HFFc6 (cell line): Measurements from ENCODE around the gene ORAI2. TPM values are rescaled to one million over a fixed set of nuclear protein-coding genes. Genes with fewer than 3 reads are reported as not detected.

ENCODE experiments used
- DNase-seq: peaks from one replicate; pipeline ENCODE4 v3.0.0-alpha.2; 2018
- H3K27ac Mint-ChIP-seq: 2 replicates; pipeline ENCODE4 v1.8.0; 2020; ENCODE audit warnings: mild to moderate bottlenecking, mixed read lengths
- H3K27me3 Mint-ChIP-seq: 2 replicates; pipeline ENCODE4 v1.8.0; 2021; ENCODE audit warnings: mild to moderate bottlenecking, moderate library complexity, mixed read lengths; ENCODE audit not compliant: insufficient read depth
- H3K36me3 Mint-ChIP-seq: 2 replicates; pipeline ENCODE4 v1.8.0; 2021; ENCODE audit warnings: low read depth, mixed read lengths
- H3K4me1 Mint-ChIP-seq: 2 replicates; pipeline ENCODE4 v1.8.0; 2020; ENCODE audit warnings: low read depth, mixed read lengths
- H3K4me3 Mint-ChIP-seq: 2 replicates; pipeline ENCODE4 v1.8.0; 2020; ENCODE audit warnings: mild to moderate bottlenecking, moderate library complexity, mixed read lengths
- H3K9me3 Mint-ChIP-seq: 2 replicates; pipeline ENCODE4 v1.8.0; 2020; ENCODE audit warnings: mild to moderate bottlenecking, mixed read lengths
- total RNA-seq, 6 experiments: library from RNA; stranded (reverse); fragmentation: NEBNext Ultra II Directional; extraction: Animal tissue kit (Norgen Biotek cat#: 25700); gene quantifications; 2 replicates in 1 of 6; 3 replicates in 5 of 6; pipeline ENCODE4 v1.2.3, GENCODE V29; 2021
- TF ChIP-seq, protein P1 (sequence below): fragments of 200-600 bp; sonication (generic); IDR thresholded peaks from 2 replicates; pipeline ENCODE4 v1.5.0; 2021; ENCODE audit warnings: antibody characterized with exemption, mild to moderate bottlenecking

ORAI2 gene
- total RNA-seq, 6 experiments from 2014 or later, result 49.4 to 72.5 (median 54.9) TPM

DNA sequence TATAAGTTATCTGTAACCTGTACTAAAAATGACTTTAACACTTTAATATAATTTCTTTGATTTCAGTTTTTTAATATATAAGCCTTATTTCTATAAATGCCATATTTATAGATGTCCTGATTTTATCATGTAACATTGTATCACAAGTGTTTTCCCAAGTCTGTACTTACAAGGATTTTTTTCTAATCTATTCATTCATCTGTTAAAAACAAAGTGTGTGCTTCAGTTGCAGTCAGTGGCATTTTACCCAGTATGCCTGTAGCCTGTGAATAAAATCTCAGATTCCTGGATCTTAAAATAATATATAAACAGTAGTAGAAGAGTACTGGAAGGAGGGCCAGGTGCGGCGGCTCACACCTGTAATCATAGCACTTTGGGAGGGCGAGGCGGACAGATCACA is 19.8 kb upstream of the ORAI2 start:
- no peak overlapping the region for H3K4me3 Mint-ChIP-seq
- peaks cover 2% of the 10 kb centered on the region; the same call in 1 of the 2 replicates for H3K27me3 Mint-ChIP-seq
- H3K27ac Mint-ChIP-seq, result no peak overlapping the region
- H3K36me3 Mint-ChIP-seq, result peaks cover 24% of the 10 kb centered on the region
- no peaks in the 10 kb centered on the region for H3K4me1 Mint-ChIP-seq
- TF ChIP-seq, protein P1, sequence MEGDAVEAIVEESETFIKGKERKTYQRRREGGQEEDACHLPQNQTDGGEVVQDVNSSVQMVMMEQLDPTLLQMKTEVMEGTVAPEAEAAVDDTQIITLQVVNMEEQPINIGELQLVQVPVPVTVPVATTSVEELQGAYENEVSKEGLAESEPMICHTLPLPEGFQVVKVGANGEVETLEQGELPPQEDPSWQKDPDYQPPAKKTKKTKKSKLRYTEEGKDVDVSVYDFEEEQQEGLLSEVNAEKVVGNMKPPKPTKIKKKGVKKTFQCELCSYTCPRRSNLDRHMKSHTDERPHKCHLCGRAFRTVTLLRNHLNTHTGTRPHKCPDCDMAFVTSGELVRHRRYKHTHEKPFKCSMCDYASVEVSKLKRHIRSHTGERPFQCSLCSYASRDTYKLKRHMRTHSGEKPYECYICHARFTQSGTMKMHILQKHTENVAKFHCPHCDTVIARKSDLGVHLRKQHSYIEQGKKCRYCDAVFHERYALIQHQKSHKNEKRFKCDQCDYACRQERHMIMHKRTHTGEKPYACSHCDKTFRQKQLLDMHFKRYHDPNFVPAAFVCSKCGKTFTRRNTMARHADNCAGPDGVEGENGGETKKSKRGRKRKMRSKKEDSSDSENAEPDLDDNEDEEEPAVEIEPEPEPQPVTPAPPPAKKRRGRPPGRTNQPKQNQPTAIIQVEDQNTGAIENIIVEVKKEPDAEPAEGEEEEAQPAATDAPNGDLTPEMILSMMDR, result no peak
- no peak for DNase-seq
- no peaks in the 10 kb centered on the region for H3K9me3 Mint-ChIP-seq

DNA sequence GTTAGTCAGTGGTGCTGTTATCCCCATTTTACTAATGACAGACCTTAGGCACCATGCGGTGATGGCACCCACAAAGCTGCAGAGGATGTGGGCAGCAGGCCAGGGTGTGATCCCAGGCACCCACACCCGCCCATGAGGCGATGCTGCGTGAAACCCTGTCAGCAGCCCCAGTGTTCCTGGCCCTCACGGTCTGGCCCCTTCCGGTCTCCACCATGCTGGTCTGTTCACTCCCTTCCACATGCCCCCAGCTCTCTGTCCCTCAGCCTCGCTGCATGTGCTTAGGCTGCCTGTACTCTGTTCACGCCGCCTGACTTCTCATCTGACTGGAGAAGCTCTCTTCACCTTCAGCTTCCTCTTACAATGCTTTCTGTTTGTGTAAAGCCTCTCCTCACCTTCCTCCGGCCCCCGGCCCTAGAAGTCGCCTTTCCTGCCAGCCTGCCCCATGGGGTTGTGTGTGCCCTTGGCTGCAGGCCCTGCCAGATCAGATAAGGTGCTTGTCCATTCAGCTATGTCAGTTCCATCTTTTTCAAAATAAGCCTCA is 17.6 kb upstream of the ORAI2 start:
- H3K9me3 Mint-ChIP-seq, result no peaks in the 10 kb centered on the region
- no peaks in the 10 kb centered on the region for H3K4me1 Mint-ChIP-seq
- no peak for DNase-seq
- H3K27ac Mint-ChIP-seq, result no peak overlapping the region
- H3K27me3 Mint-ChIP-seq, result peaks cover 3% of the 10 kb centered on the region; the same call in 1 of the 2 replicates
- peaks cover 16% of the 10 kb centered on the region for H3K36me3 Mint-ChIP-seq
- no peak overlapping the region for H3K4me3 Mint-ChIP-seq
- TF ChIP-seq, protein P1, result no peak

DNA sequence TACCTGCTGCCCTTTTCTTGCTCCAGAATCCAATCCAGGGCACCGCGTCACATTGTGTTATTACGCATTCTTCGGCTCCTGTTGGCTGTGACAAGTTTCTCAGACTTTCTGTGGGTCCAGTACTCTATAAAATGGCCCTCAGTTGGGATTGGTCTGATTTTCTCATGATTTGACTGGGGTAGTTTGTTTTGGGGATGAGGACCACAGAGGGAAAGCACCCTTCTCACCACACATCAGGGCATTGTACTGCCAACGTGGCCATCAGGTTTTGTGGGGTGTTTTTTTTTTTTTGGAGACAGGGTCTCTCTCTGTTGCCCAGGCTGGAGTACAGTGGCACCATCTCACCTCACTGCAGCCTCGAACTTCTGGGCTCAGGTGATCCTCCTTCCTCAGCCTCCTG is 17.0 kb upstream of the ORAI2 start:
- no peak overlapping the region for H3K27ac Mint-ChIP-seq
- no peak for DNase-seq
- H3K4me1 Mint-ChIP-seq, result no peaks in the 10 kb centered on the region
- peaks cover 18% of the 10 kb centered on the region for H3K36me3 Mint-ChIP-seq
- no peak overlapping the region for H3K4me3 Mint-ChIP-seq
- H3K27me3 Mint-ChIP-seq, result peaks cover 3% of the 10 kb centered on the region; the same call in 1 of the 2 replicates
- TF ChIP-seq, protein P1, result no peak
- H3K9me3 Mint-ChIP-seq, result no peaks in the 10 kb centered on the region

DNA sequence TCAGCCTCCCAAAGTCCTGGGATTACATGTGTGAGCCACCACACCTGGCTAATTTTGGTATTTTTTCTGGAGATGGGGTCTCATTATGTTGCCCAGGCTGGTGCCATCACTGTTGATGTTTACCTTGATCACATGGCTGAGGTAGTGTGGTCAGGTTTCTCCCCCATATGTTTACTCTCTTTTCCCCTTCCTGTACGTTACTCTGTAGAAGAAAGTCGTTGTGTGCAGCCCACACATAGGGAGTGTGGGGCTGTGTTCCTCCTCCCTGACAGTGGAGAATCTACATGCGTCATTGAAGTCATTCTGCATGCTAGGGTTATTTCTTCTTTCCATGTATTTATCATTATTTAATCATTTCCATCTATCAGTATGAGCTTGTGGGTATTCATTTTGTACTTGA is 16.3 kb upstream of the ORAI2 start:
- Mint-ChIP-seq H3K27me3 (peaks cover 3% of the 10 kb centered on the region; the same call in 1 of the 2 replicates), H3K9me3 (no peaks in the 10 kb centered on the region), H3K27ac (no peak overlapping the region), H3K4me3 (no peak overlapping the region), H3K36me3 (peaks cover 18% of the 10 kb centered on the region), H3K4me1 (no peaks in the 10 kb centered on the region)
- TF ChIP-seq, protein P1, result no peak
- DNase-seq, result no peak

DNA sequence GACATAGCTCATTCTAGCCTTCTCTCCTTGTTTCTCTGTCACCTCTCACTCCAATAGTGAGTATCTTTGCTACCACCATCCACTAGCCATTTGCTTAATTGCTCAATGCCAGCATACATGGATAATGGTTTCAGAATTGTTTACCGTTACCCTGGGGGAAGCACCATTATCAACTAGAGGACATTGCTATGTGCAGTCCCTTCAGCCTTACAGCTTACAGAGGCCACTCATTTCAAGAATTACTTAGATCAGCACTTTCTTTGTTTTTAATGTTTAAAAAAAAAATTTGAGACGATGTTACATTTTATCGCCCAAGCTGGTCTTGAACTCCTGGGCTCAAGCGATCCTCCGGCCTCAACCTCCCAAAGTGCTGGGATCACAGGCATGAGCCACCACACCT is 14.8 kb upstream of the ORAI2 start:
- H3K4me3 Mint-ChIP-seq, result no peak overlapping the region
- H3K27me3 Mint-ChIP-seq, result peaks cover 3% of the 10 kb centered on the region; the same call in 1 of the 2 replicates
- no peak overlapping the region for H3K27ac Mint-ChIP-seq
- peaks cover 18% of the 10 kb centered on the region for H3K36me3 Mint-ChIP-seq
- no peaks in the 10 kb centered on the region for H3K4me1 Mint-ChIP-seq
- H3K9me3 Mint-ChIP-seq, result no peaks in the 10 kb centered on the region
- no peak for DNase-seq
- TF ChIP-seq, protein P1, result no peak
